Suppressor macrophage treated with lipopolysaccharide for 4 hours (primary cell): ENCODE data around the gene PALD1.
"Not testable (repeated sequence)": the region's sequence is repeated elsewhere in the genome, so short reads cannot be mapped to it uniquely, and the experiment has no call there.

Experiments used
- DNase-seq: peaks from one replicate; pipeline ENCODE4 v3.0.0-alpha.2; 2020

The PALD1 gene

DNA sequence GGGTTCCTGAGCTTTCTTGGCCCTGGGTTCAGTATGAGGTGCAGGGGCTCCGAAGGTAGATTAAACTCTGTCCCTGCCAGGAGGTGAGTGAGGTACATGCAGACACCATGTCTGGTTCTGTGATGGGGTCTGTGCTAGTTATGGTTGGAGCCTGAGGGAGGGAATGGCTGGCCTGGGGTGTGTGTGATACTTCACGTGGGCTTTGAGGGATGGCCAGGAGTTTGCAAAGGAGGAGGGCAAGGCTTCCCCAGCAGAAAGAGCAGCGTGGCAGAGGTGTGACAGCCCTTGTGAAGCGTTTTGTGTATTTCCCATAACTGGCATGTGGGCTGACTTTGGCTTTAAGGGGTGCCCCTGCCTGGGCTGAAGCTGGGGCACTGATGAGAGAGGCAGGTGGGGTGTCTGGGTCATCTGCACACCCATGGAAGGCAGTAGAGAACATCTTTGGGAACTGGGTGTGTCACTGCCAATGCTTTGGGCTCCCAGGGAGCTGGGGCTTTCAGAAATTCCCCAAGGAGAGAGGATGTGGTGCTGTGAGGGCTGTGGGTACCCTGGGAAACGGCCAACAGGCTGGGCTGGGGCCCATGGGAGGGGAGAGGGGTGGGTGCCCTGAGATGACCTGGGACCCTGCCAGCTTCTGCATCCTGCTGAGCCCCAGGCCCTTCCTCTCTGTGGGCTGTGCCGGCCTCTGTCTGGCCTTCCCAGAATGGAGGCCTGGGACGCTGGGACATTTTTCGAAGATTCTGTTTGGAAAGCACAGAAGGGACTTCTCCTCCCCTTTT, 4.6 kb downstream of the PALD1 start:
- no peak for DNase-seq

DNA sequence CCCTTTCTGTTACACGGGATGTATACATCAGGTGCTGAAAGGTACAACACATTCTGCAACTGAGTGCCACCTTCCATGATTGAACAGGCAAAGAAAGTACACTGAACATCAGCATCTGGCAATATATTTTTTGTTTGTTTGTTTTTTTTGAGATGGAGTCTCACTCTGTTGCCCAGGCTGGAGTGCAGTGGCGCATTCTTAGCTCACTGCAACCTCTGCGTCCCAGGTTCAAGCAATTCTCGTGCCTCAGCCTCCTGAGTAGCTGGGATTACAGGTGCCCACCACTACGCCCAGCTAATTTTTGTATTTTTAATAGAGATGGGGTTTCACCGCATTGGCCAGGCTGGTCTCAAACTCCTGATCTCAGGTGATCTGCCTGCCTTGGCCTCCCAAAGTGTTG, 5.3 kb downstream of the PALD1 start:
- not testable (repeated sequence) for DNase-seq

DNA sequence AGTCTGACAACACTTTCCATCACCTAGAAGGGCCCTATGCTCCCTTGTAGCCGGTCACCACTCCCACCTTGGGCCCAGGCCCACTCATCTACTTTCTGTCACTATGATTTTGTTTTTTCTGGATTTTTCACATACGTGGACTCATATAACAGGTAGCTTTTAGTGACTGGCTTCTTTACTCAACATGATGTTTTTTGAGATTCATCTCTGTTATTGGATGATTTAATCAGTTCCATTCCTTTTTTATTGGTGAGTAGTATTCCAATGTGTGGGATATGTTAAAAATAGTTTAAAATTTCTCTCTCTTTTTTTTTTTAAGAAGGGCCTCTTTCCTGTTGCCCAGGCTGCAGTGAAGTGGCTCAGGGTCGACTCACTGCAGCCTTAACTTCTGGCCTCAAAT, 9.3 kb downstream of the PALD1 start:
- DNase-seq, result no peak

DNA sequence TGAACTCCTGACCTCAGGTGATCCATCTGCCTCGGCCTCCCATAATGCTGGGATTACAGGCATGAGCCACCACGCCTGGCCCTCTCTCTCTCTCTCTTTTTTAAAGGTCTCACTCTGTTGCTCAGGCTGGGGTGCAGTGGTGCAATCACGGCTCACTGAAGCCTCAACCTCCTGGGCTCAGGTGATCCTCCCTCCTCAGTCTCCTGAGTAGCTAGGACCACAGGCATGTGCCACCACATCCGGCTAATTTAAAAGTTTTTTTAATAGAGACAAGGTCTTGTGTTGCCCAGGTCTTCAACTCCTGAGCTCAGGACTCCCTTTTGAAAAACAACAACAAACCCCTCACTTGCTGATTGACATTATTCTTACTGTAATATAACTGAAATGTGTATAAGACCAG, 11.6 kb downstream of the PALD1 start:
- no peak for DNase-seq

DNA sequence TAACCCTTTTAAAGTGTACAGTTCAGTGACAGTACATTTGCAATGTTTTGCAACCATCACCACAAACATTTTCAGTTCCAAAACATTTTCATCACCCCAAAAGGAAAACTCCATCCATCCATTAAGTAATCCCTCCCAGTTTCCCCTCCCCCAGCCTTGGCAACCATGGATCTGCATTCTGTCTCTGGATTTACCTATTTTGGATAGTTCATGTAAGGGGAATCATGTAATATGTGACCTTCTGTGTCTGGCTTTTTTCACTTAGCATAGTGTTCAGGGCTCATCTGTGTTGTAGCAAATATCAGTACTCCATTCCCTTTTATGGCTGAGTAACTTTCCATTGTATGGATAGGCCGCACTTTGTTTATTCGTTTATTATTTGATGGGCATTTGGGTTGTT, 13.0 kb downstream of the PALD1 start:
- no peak for DNase-seq

DNA sequence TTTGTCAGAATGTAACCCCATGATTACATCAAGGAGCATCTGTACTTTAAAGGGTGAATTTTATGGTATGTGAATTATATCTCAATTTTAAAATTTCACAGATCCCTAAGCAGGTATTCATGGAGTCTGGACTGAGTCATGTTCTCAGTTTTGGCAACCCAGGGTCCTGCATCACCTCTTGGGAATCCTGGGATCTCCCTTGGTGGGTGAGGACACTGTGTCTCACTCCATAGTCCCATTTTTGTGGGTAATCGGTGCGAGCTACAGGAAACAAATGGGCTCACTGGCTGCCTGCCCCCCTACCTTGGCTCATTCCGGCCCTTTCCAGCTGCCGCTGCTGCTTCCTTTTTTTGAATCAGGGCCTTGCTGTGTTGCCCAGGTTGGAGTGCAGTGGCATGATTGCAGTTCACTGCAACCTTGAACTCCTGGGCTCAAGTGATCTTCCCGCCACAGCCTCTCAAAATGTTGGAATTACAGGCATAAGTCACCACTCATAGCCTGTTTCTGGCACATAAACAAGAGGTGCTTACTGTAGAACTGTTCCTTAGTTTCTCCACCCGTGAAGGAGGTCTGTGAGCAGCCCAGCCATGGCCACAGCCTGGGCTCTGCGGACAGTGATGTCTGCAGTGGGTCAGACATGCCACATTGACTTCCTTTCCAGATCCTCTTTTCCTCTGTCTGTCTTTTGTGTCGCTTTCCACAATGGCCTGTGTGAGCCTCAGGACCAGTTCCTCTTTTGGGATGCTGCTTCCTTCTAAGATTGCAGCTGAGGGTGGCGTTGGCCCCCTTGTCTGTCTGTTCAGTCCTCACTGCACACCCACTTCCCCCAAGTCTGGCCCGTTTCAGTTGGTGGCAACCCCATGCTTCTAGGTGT, 14.5 kb downstream of the PALD1 start:
- peak; percentile 80 for DNase-seq

DNA sequence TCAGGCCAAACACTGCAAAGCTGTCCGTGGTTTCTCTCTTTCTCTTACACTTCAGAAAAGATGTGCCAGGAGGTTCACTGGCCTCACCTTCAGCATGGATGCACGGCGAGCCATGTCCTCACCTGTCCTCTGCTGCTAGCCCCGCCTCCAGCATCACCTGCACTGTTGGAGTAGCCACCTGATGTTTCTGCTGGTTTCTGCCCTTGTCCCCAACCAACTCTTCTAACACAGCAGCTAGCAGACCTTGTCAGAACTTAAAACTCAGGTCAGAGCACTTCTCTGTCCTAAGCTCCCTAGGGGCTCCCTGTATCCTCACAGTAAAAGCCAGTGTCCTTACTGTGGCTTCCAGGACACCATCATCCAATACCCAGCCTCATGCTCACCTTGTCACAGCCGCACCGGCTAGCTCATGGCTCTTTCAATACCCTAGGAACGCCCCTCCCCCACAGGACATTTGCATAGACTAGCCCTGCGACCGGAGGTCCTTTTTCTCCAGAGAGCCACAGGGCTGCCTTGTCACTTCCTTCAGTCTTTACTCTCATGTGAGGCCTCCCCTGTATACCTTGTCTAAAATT, 15.2 kb downstream of the PALD1 start:
- no peak for DNase-seq

DNA sequence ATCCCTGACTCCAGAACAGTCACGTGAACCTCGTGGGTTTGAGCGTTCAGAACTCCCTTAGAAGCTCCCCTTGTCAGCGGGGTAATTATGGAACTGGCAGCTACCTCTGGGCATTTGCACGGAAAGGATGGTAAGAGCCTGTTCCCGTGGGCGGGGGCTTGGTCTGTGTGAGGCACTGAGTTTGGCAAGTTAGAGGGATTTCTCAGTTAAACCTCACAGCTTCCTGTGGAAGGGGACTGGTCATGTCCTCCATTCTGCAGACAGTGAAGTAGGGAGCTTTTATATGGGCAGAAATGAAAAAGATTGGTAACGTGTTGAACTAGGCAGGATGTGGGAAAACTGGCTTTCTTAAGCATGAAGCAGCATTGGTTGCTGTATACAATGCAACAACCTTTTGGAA, 16.0 kb downstream of the PALD1 start:
- peak; percentile 56 for DNase-seq

DNA sequence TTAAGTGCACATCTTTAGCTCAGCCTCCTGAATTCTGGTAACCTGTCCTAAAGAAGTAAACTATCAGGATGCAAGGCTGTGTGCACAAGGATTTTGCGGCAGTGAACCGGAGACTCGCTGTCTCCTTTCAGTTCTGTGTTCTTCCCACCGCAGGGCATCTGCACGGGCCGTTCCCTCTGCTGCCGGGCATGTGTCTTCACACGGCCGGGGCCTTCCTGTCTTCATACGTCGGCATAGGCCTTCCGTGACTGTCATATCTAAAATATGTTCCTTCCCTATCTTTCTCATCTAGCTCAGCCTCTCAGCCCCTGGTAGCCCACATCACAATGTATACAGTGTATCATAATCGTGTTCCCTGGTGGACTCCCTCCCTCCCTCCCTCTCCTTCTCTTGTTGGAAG, 16.4 kb downstream of the PALD1 start:
- peak; percentile 63 for DNase-seq

DNA sequence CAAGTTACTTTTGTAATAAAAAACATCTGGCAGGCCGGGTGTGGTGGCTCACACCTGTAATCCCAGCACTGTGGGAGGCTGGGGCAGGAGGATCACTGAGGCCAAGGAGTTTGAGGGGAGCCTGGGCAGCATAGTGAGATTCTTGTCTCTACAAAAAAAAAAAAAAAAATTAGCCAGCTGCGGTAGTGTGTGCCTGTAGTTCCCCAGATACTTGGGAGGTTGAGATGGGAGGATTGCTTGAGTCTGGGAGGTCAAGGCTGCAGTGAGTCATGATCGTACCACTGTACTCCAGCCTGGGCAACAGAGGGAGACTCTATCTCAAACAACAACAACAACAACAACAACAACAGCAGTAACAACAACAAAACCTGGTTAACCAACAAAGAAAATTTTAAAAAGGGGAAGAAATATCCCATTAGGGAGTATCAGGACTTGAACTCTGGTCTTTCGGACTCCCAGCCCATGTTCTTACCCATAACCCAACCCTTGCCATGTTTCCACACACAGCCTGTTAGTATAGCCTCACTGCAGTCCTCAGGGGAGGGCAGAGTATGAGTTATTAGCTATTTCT, 17.2 kb downstream of the PALD1 start:
- no peak for DNase-seq

DNA sequence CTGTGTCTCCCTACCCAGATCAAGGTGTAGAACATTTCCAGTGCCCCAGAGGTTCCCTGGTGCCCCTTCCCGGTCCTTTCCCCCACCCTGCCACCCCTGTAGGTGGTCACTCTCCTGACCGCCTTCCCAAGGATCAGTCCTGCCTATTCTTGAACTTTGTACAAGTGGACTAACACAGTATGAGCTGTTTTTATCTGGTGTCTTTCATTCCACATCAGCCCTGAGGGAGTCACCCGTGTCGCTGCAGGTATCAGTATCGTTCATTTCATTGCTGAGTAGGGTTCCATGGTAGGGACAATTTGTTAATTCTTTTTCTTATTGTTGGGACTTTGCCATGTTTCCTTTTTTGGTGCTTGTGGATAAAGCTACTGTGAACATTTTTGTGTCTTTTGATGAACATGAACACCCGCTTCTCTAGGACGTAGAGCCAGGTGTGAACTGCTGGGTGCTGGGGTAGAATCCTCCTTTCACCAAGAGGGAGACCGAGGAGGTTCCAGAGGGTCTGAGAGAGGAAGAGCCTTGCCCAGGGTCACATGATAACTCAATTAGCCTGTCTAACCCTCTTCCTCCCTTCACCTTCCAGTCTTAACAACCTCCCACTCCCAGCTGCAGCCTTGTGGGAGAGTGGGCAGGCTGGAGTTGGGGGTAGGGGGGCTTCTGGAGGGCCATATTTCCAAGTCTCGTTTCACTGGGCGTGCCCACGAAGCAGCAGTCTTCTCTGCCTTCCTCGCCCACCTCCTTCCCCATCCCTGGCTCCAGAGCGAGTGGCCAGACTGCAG, 18.0 kb downstream of the PALD1 start:
- DNase-seq, result no peak

DNA sequence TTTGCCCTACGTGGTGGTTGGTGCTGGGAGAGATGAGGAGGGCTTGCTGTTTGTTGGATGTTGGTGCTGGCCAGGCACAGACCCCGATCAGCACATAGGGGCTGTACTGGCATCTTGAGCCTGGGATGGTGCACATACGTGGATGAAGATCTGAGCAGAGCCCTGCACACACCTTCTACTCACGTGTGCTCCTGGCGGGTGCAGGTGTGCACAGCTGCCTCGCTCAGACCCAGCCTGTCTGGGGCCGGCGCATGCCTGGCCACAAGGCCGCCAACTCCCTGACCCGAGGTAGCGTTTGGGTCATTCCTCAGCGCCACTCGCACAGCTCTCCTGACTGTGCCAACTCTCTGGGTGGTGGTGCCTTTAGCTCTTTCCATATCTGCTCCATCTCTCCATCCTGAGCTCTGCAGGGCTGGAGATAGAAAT, 18.6 kb downstream of the PALD1 start:
- no peak for DNase-seq

DNA sequence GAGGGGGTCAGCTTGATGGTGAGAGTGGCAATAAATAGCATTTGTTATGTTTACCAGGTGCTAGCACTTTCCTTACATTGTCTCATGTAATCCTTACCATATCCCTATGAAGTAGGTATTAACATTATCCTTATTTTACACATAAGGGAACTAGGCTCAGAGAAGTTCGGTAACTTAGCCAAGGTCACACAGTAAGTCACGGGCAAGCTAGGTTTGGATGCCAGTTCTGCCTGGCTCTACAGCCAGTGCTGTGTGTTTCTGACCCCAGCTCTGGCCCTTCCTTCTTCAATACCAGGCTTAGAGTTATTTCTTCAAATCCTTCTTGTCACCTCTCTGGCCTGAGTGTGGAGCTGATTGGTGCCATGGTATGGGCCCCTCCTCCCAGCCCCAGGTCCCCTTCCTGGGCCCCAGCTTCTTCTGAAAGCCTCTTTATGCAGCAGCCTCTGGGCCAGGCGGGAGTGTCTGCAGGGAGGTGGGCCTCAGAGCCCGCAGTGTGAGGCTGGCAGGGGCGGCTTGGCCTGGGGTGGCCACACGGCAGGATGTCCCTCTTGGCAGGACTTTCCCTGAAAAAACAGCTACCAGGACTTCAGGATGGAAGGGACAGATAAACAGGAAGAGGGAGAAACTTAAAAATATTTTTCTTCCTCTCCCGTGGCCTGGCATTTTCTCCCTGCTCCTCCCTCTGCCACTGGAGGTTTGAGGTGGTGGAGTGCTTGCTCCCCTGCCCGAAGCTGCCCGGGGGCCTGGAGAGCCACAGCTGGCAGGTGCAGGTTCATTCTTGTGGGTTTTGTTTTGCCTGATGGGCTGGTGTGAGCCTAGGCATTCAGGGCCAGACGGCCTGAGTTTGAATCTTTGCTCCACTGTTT, 20.6 kb downstream of the PALD1 start:
- DNase-seq, result no peak

DNA sequence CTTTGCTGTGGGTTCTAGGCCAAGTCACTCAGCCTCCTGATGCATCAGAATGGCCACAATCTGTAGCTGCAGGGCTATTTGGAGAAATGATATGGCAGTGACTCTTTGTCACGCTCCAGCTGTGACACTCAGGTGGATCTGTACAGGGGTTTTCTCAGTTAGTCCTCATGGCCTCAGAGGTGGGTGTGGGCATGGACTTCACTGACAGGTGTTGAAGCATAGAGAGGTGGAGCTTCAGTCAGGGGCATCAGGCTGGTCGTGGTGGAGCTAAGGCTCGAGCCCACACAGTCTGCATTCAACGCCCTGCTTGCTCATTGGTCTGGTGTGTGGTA, 21.2 kb downstream of the PALD1 start:
- DNase-seq, result no peak

DNA sequence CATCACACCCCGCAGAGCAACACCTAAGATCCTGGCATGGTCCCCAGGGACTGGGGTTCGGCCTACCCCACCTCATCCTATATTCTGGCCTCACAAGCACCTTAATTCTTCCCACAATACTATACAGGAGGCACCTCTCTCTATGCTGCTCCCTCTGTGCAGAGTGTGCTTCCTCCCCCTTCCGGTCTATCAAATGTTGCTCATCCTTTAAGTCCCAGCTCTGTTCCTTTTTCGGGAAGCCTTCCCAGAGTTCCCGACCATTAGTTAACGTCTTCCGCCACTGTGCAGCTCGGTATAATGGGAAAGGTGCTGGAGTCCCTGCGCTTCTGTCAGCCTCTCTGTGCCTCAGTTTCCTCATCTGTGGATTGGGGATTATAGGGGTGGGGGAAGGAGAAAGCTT, 21.8 kb downstream of the PALD1 start:
- no peak for DNase-seq

DNA sequence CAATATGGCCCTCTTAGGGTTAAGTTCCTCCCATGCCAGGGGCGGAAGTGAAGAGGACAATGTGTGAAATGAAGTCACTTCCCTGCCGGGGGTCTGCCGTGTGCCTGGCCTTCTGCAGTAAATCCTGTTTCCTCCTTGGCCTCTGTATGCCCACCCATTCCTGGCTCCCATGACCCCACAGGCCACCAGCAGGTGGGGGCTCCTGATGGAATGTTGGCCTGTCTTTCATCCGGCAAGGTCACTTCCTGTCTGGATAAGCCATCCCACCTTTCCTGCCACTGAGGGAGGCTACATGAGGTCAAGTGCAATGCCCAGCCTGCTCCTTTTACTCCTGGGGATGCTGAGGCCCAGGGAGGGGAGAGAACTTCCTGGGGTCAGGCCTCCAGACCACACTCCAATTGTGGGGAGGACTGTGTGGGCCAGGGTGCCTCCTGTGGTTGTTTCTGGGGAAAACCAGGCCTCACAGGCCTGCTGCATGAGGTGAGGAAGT, 22.3 kb downstream of the PALD1 start:
- no peak for DNase-seq

DNA sequence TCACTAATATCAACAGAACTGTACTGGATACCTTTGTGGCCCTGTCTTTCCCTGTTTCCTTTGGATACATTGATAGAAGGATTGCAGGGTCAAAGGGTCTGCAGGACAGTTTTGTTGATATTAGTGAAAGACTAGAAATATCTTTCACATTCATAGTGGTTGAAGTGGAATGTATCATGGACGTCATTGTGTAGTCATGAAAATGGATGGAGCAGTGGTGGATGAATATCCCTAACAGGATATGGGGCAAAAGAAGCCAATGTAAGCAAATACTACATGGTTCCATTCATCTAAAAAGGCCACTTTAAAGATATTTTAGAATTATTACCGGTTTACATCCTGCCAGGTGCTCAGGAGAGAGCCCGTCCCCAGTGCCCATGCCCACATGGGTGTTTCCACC, 23.8 kb downstream of the PALD1 start:
- no peak for DNase-seq

DNA sequence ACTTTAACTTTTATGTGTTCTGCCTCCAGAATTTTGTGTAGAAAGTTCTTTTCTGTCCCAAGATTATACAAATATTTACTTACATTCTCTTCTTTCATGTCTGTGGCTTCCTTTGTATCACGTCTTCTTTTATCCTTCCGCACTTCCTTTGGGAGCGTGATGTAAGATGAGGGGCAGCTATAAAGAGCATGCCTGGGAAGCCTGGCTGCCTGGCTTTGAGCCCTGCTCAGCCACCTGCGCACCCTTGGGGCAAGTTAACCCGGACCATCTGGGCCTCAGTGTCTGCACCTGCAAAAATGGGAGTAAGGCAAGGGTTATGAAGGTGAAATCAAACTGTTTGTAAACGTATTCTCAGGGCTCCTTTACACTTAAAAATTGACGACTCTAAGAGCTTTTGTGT, 25.2 kb downstream of the PALD1 start:
- DNase-seq, result no peak

DNA sequence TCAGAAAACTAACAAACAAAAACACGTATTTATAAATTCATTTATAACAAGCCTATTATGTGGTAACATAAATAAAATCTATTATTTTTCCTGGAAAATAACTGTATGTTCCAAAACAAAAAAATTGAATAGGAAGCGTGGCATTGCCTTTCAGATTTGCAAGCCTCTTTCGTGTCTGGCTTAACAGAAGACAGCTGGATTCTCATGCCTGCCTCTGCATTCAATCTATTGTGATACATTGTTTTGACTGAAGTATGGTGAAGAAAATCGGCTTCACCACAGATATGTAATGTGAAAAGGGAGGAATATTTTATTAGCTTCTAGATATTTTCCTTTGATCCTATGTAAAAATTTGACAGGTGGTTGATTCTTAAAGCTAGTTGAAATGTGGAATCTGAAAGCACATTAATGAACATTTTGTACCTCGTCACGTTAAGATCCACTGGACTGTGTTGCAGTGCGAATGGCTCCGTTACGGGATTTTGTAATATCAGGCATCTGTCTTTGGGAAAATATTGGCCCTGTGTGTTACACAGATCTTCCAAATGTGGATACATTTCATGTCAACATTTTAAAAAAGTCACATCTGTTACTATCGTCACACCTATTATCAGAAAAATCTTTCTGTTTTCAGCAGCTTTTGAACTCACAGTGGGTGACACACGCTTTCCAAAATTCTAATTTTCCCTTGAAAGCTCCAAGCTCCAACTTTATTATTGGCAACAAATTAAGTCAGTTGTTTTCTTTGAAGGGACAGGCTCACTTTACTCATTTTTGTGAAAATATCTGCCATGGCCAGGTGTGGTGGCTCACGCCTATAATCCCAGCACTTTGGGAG, 26.2 kb downstream of the PALD1 start:
- DNase-seq, result no peak

DNA sequence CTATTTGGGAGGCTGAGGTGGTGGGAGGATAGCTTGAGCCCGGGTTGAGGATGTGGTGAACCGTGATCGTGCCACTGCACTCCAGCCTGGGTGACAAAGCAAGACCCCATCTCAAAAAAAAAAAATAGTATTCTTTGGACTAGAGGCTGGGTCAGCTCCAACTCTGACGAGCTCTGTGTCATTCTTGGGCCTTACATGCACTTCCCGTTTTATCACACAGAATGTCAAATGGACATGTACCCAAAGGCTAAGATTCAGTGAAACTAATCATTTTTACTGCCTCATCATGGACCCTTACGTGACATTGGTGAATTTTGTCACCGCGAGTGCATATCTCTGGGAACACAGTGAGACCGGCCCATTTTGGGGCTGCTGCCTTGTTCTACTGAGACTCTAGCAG, 27.3 kb downstream of the PALD1 start:
- no peak for DNase-seq

DNA sequence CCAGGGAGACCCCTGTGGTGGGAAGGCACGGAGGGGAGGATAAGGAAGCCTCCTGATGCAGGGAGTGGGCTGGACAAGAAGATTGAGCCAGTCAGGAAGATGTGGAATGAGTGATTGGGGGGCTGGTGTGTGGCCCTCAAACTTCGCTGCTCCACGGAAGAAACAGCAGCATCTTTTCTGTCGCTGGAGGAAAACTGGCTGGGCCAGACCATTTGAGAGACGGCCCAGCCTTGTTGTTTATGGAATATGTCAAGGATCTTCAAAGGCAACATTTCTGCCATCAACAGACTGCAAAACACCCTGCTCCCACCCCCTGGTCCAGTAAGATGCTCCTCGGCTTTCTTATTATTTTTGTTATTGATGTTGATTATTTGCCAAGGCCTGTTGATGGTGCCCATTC, 29.4 kb downstream of the PALD1 start:
- DNase-seq, result no peak
